GM21576 (cell line): ENCODE data around the gene TNFRSF9.
A peak's percentile ranks its signal among the peaks of the same experiment; 100 is the strongest.
"Not testable (repeated sequence)": the region's sequence is repeated elsewhere in the genome, so short reads cannot be mapped to it uniquely, and the experiment has no call there.

ENCODE experiments used
- ATAC-seq: cut with Tn5 transposase; IDR thresholded peaks from one replicate; pipeline ENCODE4 v1.9.1; 2021; ENCODE audit warnings: mild to moderate bottlenecking, moderate library complexity; ENCODE audit not compliant: unreplicated experiment

TNFRSF9 gene

DNA sequence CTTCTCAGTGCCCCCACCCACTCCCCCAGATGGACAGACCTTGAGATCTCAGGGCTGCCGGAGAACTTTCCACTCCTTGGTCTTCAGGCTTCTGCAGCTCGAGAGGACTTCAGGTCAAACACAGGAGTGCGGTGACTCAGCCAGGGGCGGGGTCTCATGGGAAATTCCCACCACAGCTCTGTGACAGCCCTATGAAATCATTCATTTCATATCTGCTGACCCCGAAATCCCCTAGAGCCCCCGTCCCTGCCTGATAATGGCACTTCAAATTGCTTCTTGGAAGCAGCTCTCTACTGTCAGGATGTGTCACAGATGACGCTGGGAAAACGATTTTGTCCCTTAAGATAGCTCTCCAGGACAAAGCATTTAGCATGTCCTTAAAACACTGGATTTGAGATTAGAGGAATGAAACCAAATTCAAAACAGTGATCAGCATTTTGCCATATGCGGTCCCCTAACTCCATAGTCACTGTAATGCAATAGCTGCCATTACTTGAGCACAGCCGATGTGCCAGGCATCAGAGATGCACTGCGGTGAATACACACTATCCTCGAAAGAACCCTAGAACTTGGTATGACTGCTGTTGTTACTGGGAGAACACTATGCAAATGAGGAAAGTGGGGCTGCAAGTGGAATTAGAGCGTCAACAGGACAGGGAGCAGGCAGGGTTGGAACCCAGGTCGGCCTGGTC is at the start of gene TNFRSF9:
TSS of gene TNFRSF9 (minus strand) at position 95 of the 692 bp plus-strand sequence. CDS start 845 bp downstream, outside the sequence.
- ATAC-seq, result no peak

DNA sequence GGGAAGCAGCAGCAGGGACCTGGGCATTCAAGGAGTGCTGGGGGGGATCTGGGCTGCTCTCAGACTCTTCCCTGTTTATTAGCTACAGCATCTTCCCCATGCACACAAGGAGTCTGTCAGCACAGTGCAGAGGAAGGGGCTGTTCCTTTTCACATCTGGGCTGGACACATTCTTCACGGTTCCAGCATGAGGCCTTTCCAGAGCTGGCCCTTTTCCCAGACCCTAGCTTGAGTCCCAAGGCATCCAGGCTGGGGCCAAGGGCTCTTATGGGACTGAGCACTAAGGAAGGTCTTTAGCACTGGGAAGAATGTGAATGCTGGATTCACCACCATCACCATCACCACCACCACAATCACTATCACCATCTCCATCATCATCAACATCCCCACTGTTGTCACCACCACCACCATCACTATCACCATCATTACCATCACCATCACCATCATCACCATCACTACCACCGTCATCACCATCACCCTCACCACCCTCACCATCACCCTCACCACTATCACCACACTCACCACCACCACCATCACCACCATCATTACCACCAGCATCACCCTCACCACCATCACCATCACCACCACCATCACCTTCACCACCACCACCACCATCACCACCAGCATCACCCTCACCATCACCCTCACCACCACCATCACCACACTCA is 49.3 kb upstream of the TNFRSF9 start:
- ATAC-seq, result no peak

- ATAC-seq, result no peak
These were observed 47.9 kb upstream of the TNFRSF9 start for GRCh38 chr1:7988576-7988975.

DNA sequence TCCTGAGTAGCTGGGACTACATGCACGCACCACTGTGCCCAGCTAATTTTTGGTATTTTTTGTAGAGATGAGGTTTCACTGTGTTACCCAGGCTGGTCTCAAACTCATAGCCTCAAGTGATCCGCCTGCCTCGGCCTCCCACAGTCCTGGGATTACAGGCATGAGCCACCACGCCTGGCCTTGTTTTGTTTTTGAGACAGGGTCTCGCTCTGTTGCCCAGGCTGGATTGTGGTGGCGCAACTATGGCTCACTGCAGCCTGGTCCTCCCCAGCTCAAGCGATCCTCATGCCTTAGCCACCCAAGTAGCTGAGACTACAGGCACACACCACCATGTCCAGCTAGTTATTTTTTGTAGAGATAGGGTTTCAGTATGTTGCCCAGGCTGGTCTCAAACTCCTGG is 46.9 kb upstream of the TNFRSF9 start:
- no peak for ATAC-seq

GRCh38 chr1:7985851-7986612 is 45.4 kb upstream of the TNFRSF9 start:
- no peak for ATAC-seq

GRCh38 chr1:7984811-7985210 is 44.2 kb upstream of the TNFRSF9 start:
- ATAC-seq, result no peak

GRCh38 chr1:7983086-7983778 is 42.6 kb upstream of the TNFRSF9 start:
- no peak for ATAC-seq

DNA sequence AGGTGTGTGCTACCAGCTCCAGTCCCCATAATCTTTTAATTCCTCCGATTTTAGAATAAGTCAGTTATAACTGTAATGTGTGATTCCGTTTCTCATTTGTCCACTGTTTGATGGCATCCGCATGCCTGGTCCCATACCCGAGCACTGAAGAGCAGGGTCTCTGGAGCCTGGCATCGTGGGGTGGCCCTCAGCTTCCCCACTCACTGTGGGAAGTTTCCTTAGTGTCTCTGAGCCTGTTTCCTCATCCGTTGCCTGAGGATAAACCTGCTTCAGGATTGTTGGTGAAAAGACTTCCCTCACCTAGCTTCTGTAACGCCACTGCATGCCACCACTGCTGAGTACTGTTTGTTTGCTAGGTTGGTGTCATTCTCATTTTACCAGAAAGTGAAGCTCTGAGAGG is 40.3 kb upstream of the TNFRSF9 start:
- no peak for ATAC-seq

- ATAC-seq, result no peak
These were observed 34.7 kb upstream of the TNFRSF9 start for GRCh38 chr1:7975212-7975865.

GRCh38 chr1:7973086-7973485 is 32.4 kb upstream of the TNFRSF9 start:
- ATAC-seq, result no peak

GRCh38 chr1:7972285-7972684 is 31.6 kb upstream of the TNFRSF9 start:
- ATAC-seq, result no peak

GRCh38 chr1:7971024-7971423 is 30.4 kb upstream of the TNFRSF9 start:
- ATAC-seq, result no peak

- ATAC-seq, result no peak
These were observed 29.6 kb upstream of the TNFRSF9 start for GRCh38 chr1:7970246-7970645.

DNA sequence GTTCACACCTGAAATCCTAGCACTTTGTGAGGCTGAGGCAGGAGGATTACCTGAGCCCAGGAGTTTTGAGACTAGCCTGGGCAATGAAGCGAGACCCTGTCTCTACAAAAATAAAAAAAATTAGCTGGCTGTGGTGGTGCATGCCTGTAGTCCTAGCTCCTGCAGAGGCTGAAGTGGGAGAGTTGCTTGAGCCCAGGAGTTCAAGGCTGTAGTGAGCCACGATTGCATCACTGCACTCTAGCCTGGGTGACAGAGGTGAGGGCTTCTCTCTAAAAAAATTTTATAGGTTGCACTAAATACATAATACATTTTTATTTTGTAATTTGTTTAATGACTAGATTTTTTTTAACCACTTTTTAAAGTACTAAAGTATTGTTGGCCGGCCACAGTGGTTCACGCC is 27.0 kb upstream of the TNFRSF9 start:
- no peak for ATAC-seq

DNA sequence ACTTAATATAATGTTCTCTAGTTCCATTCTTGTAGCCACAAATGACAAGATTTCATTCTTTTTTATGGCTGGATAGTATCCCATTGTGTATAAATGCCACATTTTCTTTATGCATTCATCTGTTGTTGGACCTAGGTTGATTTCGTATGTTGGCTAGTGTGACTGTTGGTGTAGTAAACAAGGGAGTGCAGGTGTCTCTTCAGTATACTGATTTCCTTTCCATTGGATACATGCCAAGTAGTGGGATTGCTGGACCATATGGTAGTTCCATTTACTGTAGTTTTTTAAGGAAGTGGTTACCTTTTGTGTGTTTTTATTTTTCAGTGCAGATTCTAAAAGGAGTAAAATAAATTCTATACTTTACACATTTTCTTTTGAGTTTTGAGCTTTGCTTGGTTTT is 26.6 kb upstream of the TNFRSF9 start:
- no peak for ATAC-seq

DNA sequence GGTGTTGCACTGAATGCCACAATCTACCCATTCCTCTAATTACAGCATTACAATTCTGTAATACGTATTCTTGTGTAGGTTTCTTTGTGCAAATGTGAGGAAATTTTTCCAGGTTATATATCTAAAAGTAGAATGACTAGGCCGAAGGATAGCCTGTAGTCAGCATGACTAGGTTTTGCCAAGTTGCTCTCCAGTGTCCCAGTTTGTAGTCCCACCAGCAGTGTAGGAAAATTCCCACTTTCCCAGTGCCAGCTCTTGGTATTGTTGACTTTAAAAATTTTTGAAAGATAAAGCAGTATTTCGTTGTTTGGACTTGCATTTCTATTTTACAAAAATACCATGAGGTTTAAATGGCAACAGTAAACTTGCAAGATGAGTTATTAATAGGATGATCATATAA is 23.8 kb upstream of the TNFRSF9 start:
- ATAC-seq, result no peak

GRCh38 chr1:7963841-7964240 is 23.2 kb upstream of the TNFRSF9 start:
- not testable (repeated sequence) for ATAC-seq

DNA sequence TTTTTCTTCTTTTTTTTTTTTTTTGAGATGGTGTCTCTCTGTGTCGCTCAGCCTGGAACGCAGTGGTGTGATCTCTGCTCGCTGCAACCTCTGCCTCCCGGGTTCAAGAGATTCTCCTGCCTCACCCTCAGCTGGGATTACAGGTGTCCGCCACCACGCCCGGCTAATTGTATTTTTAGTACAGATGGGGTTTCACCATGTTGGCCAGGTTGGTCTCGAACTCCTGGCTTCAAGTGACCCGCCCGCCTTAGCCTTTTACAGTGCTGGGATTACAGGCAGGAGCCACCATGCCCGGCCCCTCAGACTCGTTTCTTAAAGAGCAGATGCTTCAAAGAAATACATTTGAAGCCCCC is 22.7 kb upstream of the TNFRSF9 start:
- not testable (repeated sequence) for ATAC-seq

DNA sequence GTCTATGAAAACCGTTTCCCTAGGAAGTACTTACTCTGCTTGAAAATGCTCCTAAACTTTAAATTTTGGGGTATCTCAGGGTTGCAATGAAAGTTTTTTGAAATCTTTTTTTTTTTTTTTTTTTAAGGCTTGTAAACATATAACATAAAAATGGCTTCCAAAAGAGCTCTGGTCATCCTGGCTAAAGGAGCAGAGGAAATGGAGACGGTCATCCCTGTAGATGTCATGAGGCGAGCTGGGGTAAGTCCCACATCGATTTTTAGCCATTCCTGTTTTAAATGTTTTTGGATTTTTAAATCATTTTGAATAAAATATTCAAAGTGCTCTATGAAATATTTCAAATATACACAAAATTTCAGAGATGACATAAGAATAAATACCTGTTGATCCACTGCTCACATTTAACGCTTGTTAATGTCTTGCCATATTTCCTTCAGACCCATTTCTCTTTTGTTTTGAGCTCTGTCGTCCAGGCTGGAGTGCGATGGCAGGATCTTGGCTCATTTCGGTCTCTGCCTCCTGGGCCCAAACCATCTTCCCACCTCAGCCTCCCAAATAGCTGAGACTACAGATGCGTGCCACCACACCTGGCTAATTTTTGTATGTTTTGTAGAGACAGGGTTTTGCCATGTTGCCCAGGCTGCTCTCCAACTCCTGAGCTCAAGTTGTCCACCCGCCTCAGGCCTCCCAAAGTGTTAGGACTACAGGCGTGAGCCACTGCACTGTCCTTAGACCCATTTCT is 22.2 kb upstream of the TNFRSF9 start:
- no peak for ATAC-seq

DNA sequence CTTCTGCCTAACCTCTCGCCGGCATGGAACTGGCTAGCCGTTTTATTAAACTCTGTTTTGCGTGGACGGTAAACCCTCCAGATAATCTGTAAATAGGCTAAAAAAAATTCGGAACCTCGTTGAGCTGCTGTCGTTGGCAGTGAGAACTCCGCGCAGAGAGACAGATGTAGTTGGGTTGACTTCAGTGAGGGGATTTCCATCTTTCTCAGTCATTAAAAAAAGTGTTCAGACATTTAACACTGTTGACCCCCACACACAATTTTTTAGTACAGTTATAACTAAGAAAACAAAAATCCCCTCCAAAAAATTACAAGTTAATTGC is 21.3 kb upstream of the TNFRSF9 start:
- peak; percentile 10 for ATAC-seq
